AG10803 (cell line): ENCODE measurements around the gene GPR146.

Source experiments
- DNase-seq: peaks from one replicate; pipeline ENCODE4 v3.0.0; 2010; ENCODE audit warnings: low read depth
- H3K4me3 ChIP-seq: 2 replicates; pipeline ENCODE4 v1.5.1; 2011; ENCODE audit warnings: mild to moderate bottlenecking, low read length, control low read depth
- CTCF ChIP-seq: conservative IDR thresholded peaks from 2 replicates; pipeline ENCODE4 v1.5.1; 2011; ENCODE audit warnings: mild to moderate bottlenecking, low read length, control low read depth, inconsistent platforms

Gene GPR146

DNA sequence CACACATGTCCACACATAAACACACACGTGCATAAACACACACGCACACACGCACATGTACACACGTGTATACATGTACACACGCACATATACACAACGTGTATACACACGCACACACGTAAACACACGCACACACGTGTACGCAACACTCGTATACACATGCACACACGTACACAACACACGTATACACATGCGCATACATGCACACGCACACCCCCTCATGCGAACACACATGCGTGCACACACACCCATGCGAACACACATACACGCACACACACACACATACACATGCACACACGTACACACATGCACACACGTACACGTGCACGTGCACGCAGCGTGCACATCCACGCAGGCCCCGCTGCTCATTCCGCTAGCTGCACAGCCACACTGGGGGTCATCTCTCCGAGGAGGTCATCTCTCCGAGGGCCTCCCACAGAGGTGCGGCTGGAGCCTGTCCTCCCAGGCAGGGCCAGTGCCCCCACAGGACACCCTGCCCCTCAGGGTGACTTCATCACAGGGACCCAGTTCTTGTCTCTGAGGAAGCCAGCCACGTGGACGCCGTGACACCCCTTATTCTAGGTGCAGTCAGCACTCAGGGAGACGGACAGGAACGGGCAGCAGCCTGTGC lies 35.5 kb upstream of the GPR146 start:
- no peak for TF ChIP-seq CTCF
- H3K4me3 ChIP-seq, result no peak overlapping the region
- no peak for DNase-seq

GRCh38 chr7:1009747-1010146 lies 34.6 kb upstream of the GPR146 start:
- no peak overlapping the region for H3K4me3 ChIP-seq
- no peak for DNase-seq
- TF ChIP-seq CTCF, result no peak

DNA sequence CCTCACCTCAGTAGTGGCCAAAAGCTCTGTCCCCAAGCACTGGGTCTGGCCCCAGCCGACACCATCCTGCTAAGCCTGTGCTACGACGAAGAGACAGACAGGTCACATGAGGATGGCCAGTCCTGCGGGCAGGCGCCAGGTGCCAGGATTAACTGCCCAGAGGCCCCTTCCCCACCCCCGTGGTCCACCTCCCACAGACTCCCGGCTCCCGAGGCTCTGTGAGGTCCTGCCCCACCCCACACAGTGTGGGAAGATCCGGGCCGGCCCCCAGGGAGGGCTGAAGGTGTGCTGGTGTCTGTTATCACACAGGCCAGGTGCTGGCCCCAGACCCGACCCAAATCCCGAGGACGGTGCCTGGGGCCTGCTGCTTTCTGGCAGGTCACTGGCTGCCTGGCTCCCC lies 34.1 kb upstream of the GPR146 start:
- DNase-seq, result no peak
- no peak overlapping the region for H3K4me3 ChIP-seq
- TF ChIP-seq CTCF, result no peak

- H3K4me3 ChIP-seq, result no peak overlapping the region
- DNase-seq, result no peak
- no peak for TF ChIP-seq CTCF
Observed at GRCh38 chr7:1011297-1012003, 32.9 kb upstream of the GPR146 start.

GRCh38 chr7:1012004-1012715 lies 32.2 kb upstream of the GPR146 start:
- no peak for DNase-seq
- TF ChIP-seq CTCF, result no peak
- no peak overlapping the region for H3K4me3 ChIP-seq

- no peak overlapping the region for H3K4me3 ChIP-seq
- TF ChIP-seq CTCF, result no peak
- DNase-seq, result no peak
Observed at GRCh38 chr7:1012716-1013095, 31.6 kb upstream of the GPR146 start.

- TF ChIP-seq CTCF, result no peak
Observed at GRCh38 chr7:1013581-1013980, 30.8 kb upstream of the GPR146 start.

More at GRCh38 chr7:1013581-1013980, 30.8 kb upstream of the GPR146 start:
- DNase-seq, result no peak
- H3K4me3 ChIP-seq, result no peak overlapping the region
